IPS-18c (cell line): ENCODE data around the gene DDX39A.
A peak's percentile ranks its signal among the peaks of the same experiment; 100 is the strongest.
"Not testable (repeated sequence)": the region's sequence is repeated elsewhere in the genome, so short reads cannot be mapped to it uniquely, and the experiment has no call there.

Source experiments
- H3K4me3 ChIP-seq: 2 replicates; pipeline ENCODE4 v1.7.0; 2013; ENCODE audit warnings: low read depth, mild to moderate bottlenecking, low read length, moderate library complexity; ENCODE audit not compliant: insufficient read depth
- H3K9me3 ChIP-seq: one replicate; pipeline ENCODE4 v1.6.1; 2013; ENCODE audit warnings: mild to moderate bottlenecking, low read length, moderate library complexity; ENCODE audit not compliant: control insufficient read depth, insufficient read depth

DDX39A gene

GRCh38 chr19:14401468-14402195, 17.5 kb downstream of the DDX39A start:
- H3K9me3 ChIP-seq: no peaks in the 10 kb centered on the region
- H3K4me3 ChIP-seq: no peak overlapping the region

- Histone ChIP-seq H3K9me3 (no peaks in the 10 kb centered on the region), H3K4me3 (no peak overlapping the region)
Observed at GRCh38 chr19:14400951-14401431, 18.1 kb downstream of the DDX39A start.

- not testable (repeated sequence) for H3K9me3 ChIP-seq, H3K4me3 ChIP-seq
Observed at GRCh38 chr19:14397168-14397567, 22.0 kb downstream of the DDX39A start.

- H3K4me3 ChIP-seq, H3K9me3 ChIP-seq: not testable (repeated sequence)
Observed at GRCh38 chr19:14396730-14397129, 22.4 kb downstream of the DDX39A start.

- no peak overlapping the region for H3K4me3 ChIP-seq
Observed at GRCh38 chr19:14395710-14396336, 23.3 kb downstream of the DDX39A start.

DNA sequence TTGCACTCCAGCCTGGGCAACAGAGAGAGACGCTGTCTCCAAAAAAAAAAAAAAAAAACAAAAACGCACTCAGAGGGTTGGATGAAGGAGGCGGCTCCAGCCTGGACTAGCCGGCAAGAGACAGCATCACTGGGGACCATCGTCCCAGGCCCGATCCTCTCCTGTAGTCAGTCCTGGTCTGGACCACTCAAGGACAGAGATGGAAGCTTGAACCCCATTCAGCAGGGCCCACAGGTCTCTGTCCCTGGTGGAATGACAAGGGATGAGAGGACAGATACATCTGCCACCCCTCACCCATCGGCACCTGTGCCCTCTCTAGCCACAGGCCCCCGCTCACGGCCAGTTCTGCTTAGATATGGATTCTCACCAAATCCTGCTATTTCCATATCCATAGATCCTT, 23.9 kb downstream of the DDX39A start:
- H3K9me3 ChIP-seq: no peaks in the 10 kb centered on the region
- H3K4me3 ChIP-seq: no peak overlapping the region

More at GRCh38 chr19:14395710-14396336, 23.3 kb downstream of the DDX39A start:
- no peaks in the 10 kb centered on the region for H3K9me3 ChIP-seq

DNA sequence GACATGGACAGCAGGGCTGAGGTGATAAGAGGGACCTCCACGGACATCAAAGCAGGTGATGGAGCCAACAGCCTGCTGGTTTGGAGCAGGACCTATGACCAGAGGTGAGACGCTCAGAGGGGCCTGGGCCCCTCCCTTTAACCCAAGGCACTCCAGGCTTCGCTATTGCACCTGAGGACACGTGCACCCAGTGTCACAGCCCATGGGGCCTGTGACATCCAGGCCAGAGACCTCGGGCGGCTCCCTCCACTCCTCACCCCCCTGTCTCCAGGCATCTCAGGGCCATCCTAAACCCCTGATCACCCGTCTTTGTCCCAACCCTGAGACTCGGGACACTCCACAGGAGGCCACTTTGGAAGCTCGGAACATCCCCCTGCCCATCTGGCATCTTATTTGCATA, 25.0 kb downstream of the DDX39A start:
- no peaks in the 10 kb centered on the region for H3K9me3 ChIP-seq
- H3K4me3 ChIP-seq: no peak overlapping the region

DNA sequence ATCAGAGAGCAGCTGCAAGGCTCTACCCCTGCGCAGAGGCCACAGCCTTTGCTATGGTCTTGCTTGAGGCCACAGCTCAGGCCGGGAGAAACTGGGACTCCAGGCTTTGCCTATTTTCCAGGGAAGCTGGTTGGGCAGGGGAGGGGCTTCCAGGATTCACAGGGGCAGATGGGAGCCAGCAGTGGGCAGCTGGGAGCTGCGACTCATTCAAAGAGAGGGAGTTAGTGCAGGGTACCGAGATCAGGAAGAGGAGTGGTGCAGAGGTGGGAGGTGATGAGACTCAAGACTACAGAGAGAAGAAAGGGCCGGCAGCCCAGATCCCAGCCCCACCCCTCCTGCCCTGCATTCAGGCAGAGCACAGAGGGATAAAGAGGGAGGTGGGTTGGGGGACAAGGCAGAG, 25.8 kb downstream of the DDX39A start:
- no peak overlapping the region for H3K4me3 ChIP-seq
- H3K9me3 ChIP-seq: no peaks in the 10 kb centered on the region

GRCh38 chr19:14391156-14391821, 27.9 kb downstream of the DDX39A start:
- Histone ChIP-seq H3K4me3 (no peak overlapping the region), H3K9me3 (no peaks in the 10 kb centered on the region)

DNA sequence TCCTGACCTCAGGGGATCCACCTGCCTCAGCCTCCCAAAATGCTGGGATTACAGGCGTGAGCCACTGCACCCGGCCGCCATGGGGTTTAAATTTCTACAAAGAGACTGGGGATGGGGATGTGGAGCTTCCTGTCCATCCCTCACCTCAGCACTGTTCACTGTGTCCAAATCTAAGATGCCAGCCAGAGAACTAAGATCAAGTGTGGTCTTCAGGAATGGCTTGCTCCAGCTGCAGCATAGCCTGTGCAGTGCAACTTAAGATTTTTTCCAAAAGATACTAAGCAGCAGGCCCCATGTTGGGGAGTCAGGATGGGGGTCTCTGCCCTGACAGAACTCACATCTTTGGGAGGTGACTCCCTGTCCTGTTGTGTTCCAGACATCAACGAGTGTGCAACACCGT, 28.6 kb downstream of the DDX39A start:
- no peaks in the 10 kb centered on the region for H3K9me3 ChIP-seq
- H3K4me3 ChIP-seq: no peak overlapping the region

DNA sequence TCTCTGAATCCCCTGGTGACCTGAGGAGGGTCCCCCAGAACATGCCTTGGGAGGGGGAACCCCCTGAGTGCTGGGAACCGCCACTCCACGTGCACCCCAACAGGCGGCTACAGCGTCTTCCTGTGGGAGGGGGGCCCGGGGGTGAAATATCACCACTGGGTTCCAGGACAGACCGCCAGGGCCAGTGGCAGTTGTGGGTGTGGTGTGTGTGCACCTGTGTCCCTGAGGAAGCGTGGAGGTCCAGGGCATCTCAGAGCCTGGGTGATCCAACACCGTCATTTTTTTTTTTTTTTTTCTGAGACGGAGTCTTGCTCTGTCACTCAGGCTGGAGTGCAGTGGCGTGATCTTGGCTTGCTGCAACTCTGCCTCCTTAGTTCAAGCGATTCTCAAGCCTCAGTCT, 33.6 kb downstream of the DDX39A start:
- no peak overlapping the region for H3K4me3 ChIP-seq
- H3K9me3 ChIP-seq: no peaks in the 10 kb centered on the region

GRCh38 chr19:14383661-14384555, 35.2 kb downstream of the DDX39A start:
- Histone ChIP-seq H3K9me3 (no peaks in the 10 kb centered on the region), H3K4me3 (no peak overlapping the region)

DNA sequence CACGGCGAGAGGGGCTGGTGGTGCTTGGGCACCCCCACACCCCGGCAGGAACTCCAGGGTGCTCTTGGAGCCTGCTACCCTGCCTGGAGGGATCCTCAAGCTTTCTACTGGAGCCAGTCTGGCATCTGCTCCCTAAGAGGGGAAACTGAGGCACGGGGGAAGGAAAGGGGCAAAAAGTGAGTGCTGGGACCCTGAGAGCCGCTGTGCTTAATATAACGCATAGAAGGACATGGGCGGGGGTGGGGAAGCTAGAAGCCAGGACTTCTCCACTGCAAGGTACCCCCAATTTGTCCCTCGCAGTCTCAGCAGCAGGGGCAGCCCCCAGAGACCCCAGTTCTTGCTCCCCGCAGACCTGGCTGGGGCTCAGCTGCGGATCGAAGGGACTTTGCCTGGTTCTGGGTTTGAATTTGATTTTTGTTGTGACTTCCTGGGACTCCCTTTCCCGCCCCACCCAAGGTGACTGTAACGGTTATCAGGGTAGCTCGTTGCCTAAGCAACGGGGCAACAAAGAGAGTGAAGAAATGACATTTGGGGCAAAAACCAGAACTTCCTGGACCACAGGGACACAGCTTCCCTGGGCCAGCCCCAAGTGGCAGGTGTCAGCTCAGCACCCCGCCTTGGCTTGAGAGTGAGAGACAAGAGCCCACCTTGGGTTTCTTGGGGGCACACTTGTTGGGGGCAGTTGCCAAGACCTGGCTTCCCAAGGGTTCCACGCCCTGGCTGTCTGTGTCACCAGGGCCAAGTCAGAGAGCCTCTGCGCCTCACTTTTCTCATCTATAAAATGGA, 37.3 kb downstream of the DDX39A start:
- Histone ChIP-seq H3K4me3 (peak overlapping the region; percentile 28; the same call in 1 of the 2 replicates), H3K9me3 (no peaks in the 10 kb centered on the region)

DNA sequence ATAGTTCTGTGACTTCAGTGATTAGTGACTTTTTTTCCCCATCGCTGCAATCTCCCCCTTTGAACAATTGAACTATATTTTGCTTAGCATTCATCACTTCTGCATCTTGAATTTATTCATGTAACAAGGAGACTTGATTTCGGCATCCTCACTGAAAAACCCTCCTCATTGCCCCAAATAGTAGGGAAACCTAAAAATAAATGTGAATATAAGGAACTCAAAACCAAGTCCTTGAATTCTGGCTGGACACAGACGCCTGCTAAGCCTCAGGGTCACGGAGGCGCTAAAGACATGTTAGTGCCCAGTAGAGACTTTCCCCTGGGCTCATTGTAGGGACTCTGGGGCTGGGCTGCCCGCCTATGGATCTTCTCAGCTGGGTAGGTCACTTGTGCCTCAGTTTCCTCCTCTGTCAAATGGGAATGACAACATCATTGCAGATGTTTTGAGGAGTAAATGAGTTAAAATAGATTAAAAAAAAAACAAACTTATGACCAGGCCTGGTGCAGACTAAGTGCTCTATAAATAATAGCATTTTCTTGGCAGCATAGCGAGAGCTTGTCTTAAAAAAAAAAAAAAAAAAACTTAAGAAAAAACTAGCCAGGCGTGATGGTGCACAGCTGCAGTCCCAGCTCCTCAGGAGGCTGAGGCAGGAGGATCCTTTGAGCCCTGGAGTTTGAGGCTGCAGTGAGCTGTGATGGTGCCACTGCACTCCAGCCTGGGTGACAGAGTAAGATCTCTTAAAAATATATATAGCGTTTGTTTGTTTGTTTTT, 39.7 kb downstream of the DDX39A start:
- Histone ChIP-seq H3K4me3 (no peak overlapping the region), H3K9me3 (no peaks in the 10 kb centered on the region)

GRCh38 chr19:14378890-14379289, 40.3 kb downstream of the DDX39A start:
- Histone ChIP-seq H3K9me3 (no peaks in the 10 kb centered on the region), H3K4me3 (no peak overlapping the region; the same call in 1 of the 2 replicates)

DNA sequence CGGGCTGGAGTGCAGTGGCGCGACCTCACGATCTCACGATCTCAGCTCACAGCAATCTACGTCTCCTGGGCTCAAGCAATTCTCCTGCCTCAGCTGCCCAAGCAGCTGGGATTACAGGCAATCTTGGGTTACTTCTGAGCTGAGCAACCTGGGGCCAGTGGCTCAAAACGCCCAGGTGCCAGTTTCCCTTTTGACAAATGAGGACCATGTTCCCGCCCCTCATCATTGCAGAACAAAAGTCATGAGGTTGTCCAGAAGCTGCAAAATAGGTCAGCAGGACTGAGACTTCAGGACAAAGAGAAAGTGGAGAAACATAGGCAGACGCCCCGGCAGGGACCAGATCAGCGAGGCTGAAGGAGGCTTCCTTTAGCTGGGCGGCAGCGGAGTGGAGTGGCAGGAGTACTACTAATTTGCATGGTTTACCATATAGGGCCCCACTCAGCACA, 41.2 kb downstream of the DDX39A start:
- Histone ChIP-seq H3K9me3 (no peaks in the 10 kb centered on the region), H3K4me3 (no peak overlapping the region)
